Mucosa of stomach (tissue), 1 donor: ENCODE measurements around the gene HMG20A.

Experiments
- H3K27me3 ChIP-seq: one replicate; pipeline ENCODE4 v1.7.0; 2013; ENCODE audit warnings: mild to moderate bottlenecking, low read length; ENCODE audit not compliant: control insufficient read depth, insufficient read depth
- H3K36me3 ChIP-seq: one replicate; pipeline ENCODE4 v1.7.0; 2013; ENCODE audit warnings: low read length; ENCODE audit not compliant: control insufficient read depth, insufficient read depth
- H3K4me1 ChIP-seq: one replicate; pipeline ENCODE4 v1.7.0; 2013; ENCODE audit warnings: mild to moderate bottlenecking, low read length; ENCODE audit not compliant: control insufficient read depth, insufficient read depth
- H3K4me3 ChIP-seq: one replicate; pipeline ENCODE4 v1.7.0; 2013; ENCODE audit warnings: low read length
- H3K9ac ChIP-seq: one replicate; pipeline ENCODE4 v1.7.0; 2013; ENCODE audit warnings: mild to moderate bottlenecking, low read length, moderate library complexity
- H3K9me3 ChIP-seq: one replicate; pipeline ENCODE4 v1.7.0; 2013; ENCODE audit warnings: mild to moderate bottlenecking, low read length, moderate library complexity; ENCODE audit not compliant: control insufficient read depth
- donor health status: Pancreatic carcinoma.

HMG20A gene

DNA sequence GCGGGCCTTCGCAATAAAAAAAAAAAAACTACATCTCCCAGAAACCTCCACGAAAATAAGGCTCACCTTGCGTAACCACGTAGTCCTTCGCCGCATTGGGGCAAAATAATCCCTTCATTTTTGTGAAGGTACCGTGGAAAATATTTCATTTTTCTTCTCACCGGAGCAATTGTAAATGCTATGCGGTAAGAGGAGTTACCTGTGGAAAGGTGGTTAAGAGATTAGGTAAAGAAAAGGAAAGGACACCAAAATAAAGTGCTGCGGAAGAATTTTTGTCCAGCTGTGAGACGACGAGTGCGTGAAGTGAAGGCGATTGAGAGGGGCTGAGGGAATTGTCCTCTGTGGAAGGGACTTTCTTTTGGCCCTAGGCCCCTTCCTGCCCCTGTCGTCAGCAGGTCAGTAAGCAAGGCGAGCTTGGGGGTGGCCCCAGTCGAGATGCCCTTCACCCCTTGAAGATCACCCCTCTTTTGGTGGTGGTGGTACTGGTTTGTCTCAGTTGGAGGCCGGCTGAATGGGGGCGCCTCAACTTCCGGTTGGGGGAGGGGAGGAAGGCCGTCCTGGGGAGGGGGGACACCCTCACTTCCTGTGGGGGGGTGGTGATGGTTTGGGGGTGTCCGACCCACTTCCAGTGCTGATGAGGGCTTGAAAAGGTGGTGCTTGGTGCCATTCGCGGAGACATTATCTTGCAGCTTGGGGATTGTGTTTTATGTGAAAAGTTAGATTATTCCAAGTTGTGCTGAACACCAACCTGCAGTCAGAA lies at the start of gene HMG20A:
Gene HMG20A (plus strand): TSS at position 279 of the 760 bp plus-strand sequence. CDS start 37,520 bp downstream, outside the sequence.
- peak within 1 kb of the TSS; percentile 77 for H3K4me3 ChIP-seq
- H3K4me1 ChIP-seq, result peaks cover 23% of the 10 kb centered on the region
- no peaks in the 10 kb centered on the region for H3K27me3 ChIP-seq
- H3K9ac ChIP-seq, result peak within 1 kb of the TSS; percentile 91
- H3K36me3 ChIP-seq, result no peaks in the 10 kb centered on the region
- no peaks in the 10 kb centered on the region for H3K9me3 ChIP-seq

DNA sequence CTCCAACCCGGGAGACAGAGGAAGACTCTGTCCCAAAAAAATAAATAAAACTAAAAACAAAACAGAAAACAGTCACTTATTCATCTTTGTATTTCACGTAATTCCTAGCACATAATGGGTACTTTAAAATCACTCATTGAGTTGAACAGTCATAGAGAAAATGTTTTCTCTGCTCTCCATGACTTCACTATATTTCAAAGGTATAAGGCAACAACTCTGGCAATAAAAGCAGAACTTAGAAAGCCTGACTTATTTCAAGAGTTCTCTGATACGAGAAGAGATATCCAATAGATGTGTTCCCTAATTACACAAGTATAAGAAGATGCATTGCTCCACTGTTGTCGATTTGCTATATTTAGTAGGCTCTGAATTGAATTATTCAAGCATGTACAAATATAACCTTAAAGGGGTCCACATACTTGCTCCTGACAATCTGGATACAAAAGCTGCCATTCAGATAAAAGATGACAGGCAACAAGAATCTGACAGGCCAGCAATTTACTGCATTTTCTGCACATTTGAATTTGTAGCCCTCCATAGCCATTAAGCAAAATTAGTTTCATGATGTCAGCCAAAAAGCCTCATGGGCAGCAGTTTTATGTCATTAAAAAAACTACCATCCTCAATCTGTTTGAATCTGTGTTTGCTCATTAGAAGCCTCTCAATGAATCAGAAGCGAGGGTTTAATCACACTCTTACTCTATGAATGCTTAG lies 48.7 kb upstream of the HMG20A start:
- no peak overlapping the region for H3K9ac ChIP-seq
- H3K27me3 ChIP-seq, result no peaks in the 10 kb centered on the region
- H3K9me3 ChIP-seq, result no peaks in the 10 kb centered on the region
- H3K4me3 ChIP-seq, result no peak overlapping the region
- H3K36me3 ChIP-seq, result no peaks in the 10 kb centered on the region
- no peaks in the 10 kb centered on the region for H3K4me1 ChIP-seq

DNA sequence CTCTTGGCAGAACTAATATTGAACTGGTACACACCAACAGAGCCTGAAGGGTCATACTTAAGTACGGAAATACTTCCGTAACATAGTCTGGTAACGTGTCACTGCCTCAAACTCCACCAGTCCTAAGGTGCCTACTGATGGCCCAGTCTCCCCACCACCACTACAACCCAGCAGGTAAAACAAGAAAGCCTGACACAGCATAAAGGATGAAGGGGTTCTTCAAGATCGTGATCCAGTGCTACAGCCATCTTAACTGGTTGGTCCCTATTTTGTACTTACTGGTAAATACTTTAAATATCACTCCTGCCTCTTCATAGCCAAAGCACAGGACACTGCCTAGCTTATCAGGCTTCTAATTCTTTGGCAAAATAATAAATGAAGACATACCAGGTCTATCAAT lies 47.2 kb upstream of the HMG20A start:
- Histone ChIP-seq H3K36me3 (no peaks in the 10 kb centered on the region), H3K27me3 (no peaks in the 10 kb centered on the region), H3K9ac (no peak overlapping the region), H3K4me3 (no peak overlapping the region), H3K9me3 (no peaks in the 10 kb centered on the region), H3K4me1 (no peaks in the 10 kb centered on the region)

DNA sequence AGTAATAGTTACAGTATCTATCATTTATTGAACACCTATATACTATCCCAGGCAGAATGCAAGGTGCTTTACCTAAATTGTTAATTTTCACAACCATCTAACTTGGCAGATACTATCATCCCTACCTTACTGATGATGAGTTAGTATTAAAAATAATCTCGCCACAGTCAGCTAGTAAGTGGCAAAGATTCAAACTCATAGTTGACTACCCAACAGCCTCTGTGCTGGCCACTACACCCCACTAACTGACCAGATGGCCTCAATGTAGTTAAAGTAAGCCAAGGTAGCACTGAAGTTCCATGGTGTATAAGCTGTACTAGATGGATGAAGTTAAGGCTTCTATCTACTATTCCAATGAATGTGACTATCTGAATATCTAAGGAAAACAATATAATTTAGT lies 45.6 kb upstream of the HMG20A start:
- Histone ChIP-seq H3K4me1 (no peaks in the 10 kb centered on the region), H3K4me3 (no peak overlapping the region), H3K27me3 (no peaks in the 10 kb centered on the region), H3K36me3 (no peaks in the 10 kb centered on the region), H3K9ac (no peak overlapping the region), H3K9me3 (no peaks in the 10 kb centered on the region)

DNA sequence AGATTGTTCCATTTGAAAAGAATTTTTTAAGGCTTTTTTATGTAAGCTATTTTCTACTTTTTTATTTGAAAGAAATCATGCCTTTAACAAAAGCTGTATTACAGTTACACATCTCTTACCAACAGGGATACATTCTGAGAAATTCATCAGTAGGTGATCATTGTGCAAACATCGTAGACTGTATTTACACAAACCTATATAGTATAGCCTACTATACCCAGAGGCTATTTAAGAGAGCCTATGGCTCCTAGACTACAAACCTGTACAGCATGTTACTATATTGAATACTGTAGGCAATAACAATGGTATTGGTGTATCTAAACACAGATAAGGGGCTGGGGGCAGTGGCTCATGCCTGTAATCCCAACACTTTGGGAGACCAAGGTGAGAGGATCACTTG lies 43.9 kb upstream of the HMG20A start:
- H3K9me3 ChIP-seq, result no peaks in the 10 kb centered on the region
- H3K36me3 ChIP-seq, result no peaks in the 10 kb centered on the region
- H3K4me1 ChIP-seq, result peaks cover 4% of the 10 kb centered on the region
- H3K9ac ChIP-seq, result no peak overlapping the region
- no peak overlapping the region for H3K4me3 ChIP-seq
- no peaks in the 10 kb centered on the region for H3K27me3 ChIP-seq

DNA sequence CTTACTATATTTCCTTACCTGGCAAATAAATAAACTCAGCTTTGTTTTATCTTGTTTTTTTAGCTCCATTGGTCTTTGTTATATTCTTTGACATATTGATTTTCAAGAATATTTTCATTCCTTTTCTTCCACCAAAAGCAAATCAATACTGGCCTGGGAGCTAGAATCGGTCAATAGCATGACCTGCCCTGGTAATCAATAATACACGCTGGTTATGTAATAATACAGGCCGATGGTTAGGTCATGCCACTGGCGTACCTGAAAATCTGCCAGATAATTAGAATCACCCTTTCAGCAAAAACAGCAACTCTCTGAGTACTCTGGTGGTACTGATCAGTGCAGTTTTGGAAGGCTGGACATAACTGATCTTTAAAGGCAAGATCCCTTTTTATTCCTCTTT lies 40.7 kb upstream of the HMG20A start:
- Histone ChIP-seq H3K4me3 (no peak overlapping the region), H3K9ac (no peak overlapping the region), H3K4me1 (peaks cover 4% of the 10 kb centered on the region), H3K27me3 (no peaks in the 10 kb centered on the region), H3K36me3 (no peaks in the 10 kb centered on the region), H3K9me3 (no peaks in the 10 kb centered on the region)

DNA sequence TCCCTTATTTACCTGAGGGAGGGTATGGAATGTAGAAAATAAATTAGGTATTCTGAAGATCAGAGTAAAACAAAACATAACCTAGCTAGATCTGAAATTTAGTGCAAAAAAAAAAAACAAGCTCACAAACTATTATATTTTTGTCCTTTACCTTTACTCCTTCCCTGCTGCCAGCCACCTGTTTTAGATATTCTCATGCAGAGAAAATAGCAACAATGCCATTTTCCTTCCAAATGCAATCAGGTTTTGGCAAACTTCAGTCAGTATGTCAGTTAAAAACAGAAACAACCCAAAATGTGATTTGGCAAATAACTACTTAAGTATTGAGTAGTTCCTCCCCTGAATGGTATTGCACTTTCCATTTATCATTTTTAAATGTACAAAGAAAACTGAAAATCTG lies 36.6 kb upstream of the HMG20A start:
- Histone ChIP-seq H3K9ac (no peak overlapping the region), H3K4me1 (peaks cover 4% of the 10 kb centered on the region), H3K27me3 (no peaks in the 10 kb centered on the region), H3K36me3 (no peaks in the 10 kb centered on the region), H3K9me3 (no peaks in the 10 kb centered on the region), H3K4me3 (no peak overlapping the region)

DNA sequence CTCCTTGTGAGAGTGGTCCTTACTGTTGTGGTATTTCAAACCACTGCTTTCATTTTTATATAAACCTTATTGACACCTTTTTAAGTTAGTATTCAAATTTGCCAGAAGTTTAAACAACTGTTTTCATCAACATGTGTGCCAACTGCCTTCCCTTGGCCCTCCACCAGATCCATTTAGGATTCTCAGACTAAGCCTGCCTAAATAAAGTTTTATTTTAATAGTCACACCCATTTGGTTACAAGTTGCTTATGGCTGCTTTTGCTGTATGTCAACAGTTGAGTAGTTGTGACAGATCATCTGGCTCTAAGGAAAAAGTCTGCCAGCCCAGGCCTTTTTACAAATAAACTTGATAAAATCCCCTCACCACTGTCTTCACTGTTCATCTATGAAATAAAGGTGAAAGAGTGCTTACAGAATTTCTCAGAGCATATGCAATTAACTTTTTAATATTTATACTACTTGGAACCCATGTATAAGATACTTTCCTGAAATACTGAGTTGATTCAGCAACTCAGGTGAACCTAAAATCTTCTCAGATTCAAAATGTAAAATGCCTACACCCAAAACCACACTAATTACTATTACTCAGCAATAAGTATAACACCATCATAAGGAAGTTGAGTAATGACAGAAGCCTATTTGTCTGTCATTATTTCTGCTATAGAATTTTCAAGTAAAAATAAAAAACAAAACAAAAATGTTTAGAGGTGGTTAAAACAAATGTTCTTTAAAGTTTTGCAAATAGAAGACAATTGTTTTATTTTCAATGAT lies 35.9 kb upstream of the HMG20A start:
- Histone ChIP-seq H3K4me3 (no peak overlapping the region), H3K4me1 (peaks cover 4% of the 10 kb centered on the region)

DNA sequence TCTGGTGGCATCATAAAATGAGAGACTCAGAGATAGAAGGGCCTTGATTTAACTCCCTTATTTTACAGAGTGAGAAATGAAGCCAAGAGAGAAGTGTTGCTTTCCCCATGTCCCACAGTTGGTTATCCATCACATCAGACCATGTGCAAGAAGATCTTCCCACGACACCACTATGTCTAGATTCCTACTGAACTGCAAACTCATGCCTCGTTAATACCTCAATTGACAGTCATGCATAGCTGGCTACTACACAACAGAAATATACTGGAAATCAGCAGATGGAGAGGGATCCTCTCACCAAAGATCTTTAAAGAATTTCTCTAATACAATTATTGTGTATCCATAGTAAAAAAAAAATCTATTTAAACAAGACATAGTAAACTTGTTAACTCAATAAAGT lies 34.1 kb upstream of the HMG20A start:
- Histone ChIP-seq H3K9me3 (no peaks in the 10 kb centered on the region), H3K4me1 (peaks cover 2% of the 10 kb centered on the region), H3K27me3 (no peaks in the 10 kb centered on the region), H3K4me3 (no peak overlapping the region), H3K36me3 (no peaks in the 10 kb centered on the region), H3K9ac (no peak overlapping the region)

More for the DNA sequence above, 35.9 kb upstream of the HMG20A start:
- Histone ChIP-seq H3K27me3 (no peaks in the 10 kb centered on the region), H3K9me3 (no peaks in the 10 kb centered on the region), H3K9ac (no peak overlapping the region), H3K36me3 (no peaks in the 10 kb centered on the region)

DNA sequence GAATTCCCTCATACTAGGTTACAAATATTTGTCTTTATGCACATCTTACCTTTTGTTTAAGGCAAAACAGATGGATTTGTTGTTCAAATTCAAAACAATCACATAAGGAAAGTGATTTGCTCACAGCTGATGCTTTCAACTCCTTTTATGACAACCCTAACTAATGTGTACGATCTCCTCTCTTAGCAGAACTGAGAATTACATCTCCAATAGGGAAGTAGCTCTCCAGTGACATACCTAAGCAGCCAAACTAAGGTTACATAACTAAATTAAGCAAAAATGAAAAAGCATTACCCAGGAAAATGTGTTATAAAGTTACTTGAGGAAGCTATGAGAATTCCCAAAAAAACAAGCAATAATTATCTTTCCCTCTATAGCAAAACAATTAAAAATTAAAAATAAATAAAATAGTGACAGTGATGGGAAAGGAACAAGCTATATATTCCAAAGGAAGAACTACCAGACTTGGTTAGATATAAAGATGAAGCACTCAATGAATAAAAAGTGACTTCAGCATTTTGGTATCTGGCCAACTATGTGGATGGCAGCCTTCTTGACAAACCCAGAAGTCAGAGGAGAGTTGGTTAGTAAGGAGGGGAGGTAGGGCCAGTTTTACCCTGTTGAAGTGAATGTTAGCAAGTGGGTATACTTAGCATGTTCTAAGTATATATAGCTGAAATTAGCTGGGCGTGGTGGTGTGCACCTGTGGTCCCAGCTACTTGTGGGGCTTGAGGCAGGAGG lies 33.2 kb upstream of the HMG20A start:
- Histone ChIP-seq H3K36me3 (no peaks in the 10 kb centered on the region), H3K4me1 (peaks cover 6% of the 10 kb centered on the region), H3K27me3 (no peaks in the 10 kb centered on the region), H3K4me3 (no peak overlapping the region), H3K9ac (no peak overlapping the region), H3K9me3 (no peaks in the 10 kb centered on the region)

DNA sequence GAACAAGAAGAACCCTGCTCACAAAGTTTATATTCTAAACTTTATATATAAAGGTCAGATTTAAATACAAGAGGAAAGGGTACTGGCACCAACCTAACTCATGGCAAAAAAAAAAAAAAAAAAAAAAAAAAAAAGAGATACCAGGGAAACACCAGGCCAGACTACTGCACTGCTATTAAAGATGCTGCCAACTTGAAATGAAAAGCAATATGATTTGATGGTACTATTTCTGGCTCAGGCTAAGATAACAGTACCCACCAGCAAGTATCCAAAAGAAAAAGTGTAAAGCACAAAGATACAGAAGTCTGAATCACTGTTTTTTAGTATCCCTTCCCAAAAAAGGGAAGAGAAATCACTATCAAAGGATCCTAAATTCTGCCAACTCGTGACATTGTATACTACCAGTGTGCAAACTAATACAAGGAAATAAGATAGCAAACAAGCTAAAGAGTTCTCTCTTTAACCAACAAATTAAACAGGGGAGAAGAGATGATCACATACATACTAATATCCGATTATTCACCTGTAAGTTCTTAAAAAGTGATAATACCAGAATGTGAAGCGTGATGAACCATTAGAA lies 29.2 kb upstream of the HMG20A start:
- Histone ChIP-seq H3K4me3 (no peak overlapping the region), H3K9ac (no peak overlapping the region), H3K9me3 (peaks cover 7% of the 10 kb centered on the region), H3K27me3 (no peaks in the 10 kb centered on the region), H3K4me1 (peaks cover 6% of the 10 kb centered on the region), H3K36me3 (no peaks in the 10 kb centered on the region)
